GM11168 (cell line): ENCODE measurements around the gene PBRM1.

Experiments
- in situ Hi-C: fragments of 300-500 bp; cut with MboI; formaldehyde crosslinking; loops from one replicate; pipeline ENCODE4 v1.12.0; 2022; ENCODE audit warnings: low sequenced_read_pairs; ENCODE audit not compliant: unreplicated experiment

PBRM1 gene

DNA sequence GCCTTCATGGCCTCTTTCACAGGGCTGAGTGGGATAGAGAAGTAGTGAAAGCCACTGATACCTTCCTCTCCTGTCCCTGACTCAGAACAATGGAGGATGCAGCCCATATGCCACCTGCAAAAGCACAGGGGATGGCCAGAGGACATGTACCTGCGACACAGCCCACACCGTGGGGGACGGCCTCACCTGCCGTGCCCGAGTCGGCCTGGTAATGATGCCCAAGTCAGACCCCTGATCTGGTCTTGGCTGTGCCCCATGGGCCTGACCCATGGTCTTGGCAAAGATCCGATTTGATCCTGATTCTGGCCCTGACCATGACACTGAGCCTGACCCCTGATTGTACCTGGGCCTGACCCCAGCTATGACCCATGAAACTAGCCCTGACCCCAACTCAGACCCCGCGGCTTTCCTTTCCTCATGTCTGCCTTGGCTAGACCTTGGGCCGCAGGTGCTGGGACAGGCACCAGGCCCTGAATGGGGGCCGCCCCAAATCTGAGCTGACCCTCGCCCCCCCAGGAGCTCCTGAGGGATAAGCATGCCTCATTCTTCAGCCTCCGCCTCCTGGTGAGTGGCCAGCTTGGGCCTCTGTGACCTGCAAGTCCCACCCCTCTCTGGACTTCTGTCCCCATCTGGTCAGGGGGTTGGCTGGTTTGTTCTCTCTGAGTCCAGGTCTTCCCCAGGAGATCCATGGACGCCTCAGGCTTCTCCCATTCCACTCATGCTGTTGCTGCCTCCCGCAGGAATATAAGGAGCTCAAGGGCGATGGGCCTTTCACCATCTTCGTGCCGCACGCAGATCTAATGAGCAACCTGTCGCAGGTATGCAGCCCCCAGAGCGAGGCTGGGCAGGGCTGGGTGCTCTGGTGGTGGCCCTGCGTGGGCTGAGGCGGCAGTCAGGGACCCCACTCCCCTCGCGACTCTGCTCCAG, 167.7 kb downstream of the PBRM1 start:
- in situ Hi-C loops, result no loop called here

DNA sequence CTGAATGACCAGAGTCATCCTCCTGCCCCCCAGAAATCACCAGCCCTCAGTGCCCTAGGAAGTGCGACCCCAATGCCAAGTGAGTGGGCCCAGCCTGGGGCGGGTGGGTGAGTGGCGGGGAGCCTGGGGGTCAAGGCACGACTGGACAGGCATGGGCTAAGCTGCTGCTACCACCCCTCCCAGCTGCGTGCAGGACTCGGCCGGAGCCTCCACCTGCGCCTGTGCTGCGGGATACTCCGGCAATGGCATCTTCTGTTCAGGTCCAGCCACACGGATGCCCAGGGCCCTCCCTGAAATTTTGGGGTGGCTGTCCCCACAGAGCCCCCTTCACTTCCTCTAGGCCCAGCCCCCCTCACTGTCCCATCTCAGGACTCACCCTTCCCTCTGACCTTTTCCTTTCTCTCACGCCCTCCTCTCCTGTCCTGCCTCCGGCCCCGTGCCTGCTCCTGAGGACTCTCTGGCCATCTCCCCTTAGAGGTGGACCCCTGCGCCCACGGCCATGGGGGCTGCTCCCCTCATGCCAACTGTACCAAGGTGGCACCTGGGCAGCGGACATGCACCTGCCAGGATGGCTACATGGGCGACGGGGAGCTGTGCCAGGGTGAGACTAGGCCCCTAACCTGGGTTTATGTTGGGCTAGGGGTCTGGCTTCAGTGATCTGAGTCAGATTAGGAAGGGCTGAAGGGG, 169.1 kb downstream of the PBRM1 start:
- in situ Hi-C loops, result no loop called here

DNA sequence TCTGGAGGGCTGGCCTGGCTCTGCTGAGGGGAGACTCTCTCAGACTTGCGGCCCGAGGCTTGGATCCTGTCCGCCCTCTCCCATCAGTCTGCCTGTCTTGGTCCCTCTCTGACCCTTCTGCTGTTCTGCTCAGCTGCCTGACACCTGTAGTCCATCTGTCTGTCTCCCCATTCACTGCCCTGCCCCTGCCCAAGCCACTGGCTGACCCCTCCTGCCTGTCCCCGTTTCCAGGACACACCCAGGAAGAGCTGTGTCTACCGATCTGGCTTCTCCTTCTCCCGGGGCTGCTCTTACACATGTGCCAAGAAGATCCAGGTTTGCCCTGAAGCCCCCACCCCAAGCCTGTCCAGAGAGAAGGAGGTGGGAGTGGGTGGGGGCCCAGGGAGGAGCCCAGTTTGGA, 170.5 kb downstream of the PBRM1 start:
- in situ Hi-C loops, result no loop called here

DNA sequence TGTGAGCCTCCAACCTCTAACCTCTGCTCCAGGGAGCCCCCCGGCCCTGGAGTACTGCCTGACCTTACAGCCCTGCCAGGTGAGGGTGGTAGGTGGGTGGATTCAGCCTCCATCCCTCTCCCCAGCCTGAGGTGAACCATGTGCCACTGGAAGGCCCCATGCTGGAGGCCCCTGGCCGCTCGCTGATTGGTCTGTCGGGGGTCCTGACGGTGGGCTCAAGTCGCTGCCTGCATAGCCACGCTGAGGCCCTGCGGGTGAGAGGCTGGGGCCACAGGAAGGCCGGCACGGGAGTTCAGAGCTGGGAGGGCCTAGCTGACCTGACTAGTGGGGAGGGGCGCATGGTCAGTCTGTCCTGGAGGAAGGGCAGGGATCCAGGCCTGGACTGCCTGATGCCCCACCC, 171.1 kb downstream of the PBRM1 start:
- in situ Hi-C loops, result no loop called here

DNA sequence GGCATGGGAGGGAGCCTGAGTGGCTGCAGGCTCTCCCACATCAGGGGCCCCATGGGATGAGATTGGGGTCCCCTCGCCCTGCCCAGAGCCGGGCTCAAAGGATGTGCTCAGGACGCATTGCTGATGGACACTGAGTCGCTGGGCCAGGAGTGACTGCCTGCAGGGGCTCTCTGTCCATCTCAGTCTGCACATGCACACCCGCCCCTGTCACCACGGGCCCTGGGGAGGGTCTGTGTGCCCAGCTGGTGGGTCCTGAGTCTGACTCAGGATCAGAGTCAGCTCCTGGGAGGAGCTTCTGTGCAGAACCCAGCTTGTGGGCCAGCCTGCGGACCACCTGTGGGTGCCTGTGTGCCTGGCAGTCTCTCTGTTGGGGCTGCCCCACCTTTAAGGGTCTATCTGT, 172.4 kb downstream of the PBRM1 start:
- in situ Hi-C loops, result no loop called here

DNA sequence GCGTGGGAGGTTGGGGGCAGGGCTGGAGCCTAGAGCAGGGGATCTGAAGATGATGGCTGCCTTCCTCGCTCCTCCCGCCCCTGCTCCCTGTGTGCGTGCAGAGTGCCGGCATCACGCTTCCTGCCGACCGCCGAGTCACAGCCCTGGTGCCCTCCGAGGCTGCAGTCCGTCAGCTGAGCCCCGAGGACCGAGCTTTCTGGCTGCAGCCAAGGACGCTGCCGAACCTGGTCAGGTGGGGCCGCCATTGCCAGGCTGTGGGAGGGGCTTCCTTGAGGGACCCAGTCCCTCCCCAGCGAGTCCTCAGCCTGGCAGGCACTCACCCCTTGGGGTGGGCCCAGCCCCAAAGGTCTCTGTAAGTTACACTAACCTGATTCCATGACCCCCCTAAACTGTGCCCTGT, 173.0 kb downstream of the PBRM1 start:
- in situ Hi-C loops, result no loop called here

DNA sequence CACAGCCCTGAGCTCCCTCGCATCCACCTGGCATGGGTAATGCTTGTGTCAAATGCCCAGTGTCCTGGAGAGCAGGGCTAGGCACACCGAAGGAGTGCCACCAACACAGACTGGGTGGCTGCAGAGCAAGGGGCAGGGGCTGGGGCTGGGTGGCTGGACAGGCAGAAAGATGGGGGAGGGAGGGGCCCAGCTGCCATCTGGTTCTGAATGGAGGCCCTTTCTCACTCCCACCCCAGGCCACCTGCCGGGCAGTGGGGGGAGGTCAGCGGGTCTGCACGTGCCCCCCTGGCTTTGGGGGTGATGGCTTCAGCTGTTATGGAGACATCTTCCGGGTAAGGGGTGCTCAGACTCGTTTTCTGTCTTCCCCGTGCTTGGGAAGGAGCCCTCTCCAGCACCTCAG, 173.6 kb downstream of the PBRM1 start:
- in situ Hi-C loops, result no loop called here

DNA sequence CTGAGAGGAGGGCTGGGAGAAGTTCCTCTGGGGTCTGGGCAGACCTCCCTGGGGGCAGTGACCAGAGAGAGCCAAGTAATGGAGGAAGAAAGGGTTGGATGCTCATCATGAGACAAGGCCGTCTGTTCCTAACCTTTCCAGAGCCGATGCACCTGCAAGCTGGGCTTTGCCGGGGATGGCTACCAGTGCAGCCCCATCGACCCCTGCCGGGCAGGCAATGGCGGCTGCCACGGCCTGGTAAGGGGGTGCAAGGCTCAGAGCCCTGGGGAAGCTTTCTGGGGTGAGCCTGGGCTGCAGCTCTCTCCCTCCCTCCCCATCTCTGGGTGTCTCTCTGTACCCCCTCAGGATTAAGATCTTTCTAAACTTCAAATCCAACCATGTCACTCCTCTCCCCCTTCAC, 174.2 kb downstream of the PBRM1 start:
- in situ Hi-C loops, result no loop called here

DNA sequence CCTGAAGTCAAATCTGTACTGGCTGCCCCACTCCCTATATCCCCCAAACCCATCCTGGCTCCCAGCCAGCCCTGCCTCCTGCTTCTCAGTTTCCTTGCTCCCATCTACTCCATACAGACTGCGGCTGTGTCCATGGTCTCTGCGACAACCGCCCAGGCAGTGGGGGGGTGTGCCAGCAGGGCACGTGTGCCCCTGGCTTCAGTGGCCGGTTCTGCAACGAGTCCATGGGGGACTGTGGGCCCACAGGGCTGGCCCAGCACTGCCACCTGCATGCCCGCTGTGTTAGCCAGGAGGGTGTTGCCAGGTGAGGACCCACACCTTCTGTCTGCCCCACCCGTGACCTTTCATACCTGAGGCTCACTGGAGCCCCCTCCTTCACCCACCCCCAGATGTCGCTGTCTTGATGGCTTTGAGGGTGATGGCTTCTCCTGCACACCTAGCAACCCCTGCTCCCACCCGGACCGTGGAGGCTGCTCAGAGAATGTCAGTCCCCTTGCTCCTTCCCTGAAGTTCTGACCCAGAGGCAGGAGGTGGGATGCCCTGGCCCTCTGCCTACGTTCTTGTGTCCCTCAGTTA, 175.9 kb downstream of the PBRM1 start:
- in situ Hi-C loops, result no loop called here

DNA sequence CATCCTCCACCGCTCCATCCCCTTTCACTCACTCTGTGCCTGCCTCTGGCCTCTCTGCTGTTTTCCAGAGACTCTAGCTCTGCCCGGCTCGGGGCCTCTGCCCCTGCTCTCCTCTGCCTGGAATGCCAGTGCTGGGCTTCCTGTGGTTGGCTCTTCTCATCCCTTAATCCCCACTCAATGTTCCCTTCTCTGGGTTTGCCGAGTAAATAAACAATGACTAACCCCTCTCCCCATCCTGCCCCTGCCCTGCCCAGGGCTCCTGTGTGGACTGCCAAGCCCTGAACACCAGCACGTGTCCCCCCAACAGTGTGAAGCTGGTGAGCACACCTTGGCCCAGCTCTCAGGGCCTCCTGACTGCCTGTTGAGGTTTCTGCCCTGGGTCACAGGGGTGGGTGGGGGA, 178.4 kb downstream of the PBRM1 start:
- in situ Hi-C loops, result no loop called here

DNA sequence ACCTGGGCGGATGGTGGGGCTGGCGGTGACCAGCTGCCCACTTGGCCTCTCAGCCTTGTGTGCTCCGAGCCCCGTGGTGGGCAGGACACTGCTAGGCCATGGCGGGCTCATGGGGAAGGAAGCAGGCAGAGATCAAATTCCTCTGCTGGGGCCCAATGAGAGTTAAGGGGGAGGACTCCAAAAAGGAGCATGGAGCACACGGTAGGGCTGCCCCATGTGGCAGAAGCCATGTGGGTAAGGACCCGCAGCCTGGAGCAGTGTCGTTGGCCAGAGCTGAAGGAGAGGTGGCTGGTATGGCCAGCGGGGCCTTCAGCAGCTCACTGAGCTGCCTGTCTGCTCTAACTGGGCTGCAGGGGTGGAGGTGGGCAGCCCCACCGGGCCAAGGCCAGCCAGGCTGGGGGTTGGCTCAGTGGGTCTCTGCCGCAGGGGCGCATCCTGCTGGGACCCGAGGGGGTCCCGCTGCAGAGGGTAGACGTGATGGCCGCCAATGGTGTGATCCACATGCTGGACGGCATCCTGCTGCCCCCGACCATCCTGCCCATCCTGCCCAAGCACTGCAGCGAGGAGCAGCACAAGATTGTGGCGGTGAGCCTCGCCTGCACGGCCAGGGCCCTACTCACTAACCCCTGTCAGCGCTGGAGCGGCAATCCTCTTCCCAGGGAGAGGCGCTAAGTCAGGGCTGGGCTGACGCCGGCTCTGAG, 179.3 kb downstream of the PBRM1 start:
- in situ Hi-C loops, result no loop called here

DNA sequence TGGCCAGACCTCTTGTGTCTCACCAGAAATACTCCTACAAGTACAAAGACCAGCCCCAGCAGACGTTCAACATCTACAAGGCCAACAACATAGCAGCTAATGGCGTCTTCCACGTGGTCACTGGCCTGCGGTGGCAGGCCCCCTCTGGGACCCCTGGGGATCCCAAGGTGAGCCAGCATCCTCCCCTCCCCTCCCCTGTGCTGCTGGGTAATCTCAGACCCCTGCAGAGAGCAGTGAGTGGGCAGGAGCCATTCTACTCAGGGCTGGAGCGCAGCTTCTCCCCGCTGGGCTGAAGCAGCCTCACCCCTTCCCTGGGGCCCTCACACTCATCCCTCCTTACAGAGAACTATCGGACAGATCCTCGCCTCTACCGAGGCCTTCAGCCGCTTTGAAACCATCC, 180.7 kb downstream of the PBRM1 start:
- in situ Hi-C loops, result no loop called here

DNA sequence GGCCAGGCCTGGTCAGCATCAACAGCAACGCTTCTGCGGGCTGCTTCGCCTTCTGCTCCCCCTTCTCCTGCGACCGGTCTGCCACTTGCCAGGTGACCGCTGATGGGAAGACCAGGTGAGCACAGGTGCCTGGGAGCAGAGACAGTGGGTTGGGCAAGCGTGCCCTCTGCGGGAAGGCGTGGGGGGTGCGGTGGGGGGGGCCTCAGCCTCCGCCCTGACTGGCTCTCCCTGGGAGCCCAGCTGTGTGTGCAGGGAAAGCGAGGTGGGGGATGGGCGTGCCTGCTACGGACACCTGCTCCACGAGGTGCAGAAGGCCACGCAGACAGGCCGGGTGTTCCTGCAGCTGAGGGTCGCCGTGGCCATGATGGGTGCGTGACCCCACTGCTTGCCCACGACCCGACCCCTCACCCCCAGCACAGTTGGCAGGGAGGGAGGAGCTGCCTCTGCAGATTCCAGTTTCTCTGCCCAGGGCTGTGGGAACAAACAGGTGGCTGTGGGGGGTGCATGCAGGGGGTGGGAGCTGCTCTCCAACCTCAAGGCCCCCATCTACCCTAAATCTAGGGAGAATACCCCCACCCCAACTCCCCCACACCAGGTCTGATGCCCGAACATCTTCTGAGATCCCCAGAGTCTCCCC, 181.8 kb downstream of the PBRM1 start:
- in situ Hi-C loops, result no loop called here

DNA sequence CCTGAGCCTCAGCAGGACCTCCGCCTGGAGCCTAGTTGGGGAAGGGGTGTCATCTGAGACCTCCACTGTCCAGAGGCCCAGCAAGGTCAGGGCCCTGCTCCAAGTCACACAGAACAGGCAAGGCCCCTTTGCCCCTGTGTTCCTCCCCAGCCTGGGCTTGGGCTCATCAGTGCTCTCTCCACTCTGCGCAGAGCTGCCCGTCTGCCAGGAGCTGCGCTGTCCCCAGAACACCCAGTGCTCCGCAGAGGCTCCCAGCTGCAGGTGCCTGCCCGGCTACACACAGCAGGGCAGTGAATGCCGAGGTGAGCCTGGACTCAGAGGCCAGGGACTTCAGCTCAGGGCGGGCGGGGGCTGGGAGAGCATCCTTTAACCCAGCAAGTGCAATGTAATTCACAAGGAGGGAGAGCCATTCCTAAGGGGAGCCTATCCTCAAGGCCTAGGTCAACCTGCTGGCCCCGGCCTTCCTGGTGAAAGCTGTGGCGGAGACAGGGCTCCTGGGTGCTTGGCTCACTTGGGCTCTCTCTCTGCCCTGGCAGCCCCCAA, 182.8 kb downstream of the PBRM1 start:
- in situ Hi-C loops, result no loop called here

DNA sequence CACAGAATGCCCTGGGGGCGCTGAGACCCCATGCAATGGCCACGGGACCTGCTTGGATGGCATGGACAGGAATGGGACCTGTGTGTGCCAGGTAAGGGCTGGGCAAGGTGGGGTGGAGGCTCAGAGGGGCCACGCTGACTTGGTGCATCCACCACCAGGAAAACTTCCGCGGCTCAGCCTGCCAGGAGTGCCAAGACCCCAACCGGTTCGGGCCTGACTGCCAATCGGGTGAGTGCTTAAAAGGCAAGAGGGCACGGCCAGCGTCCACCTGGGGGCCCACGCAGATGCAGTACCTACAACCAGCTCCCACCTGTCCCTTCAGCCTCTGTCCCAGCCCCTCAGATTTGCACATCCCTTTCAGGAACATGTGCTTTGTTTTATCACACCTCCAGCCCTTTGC, 183.7 kb downstream of the PBRM1 start:
- in situ Hi-C loops, result no loop called here

DNA sequence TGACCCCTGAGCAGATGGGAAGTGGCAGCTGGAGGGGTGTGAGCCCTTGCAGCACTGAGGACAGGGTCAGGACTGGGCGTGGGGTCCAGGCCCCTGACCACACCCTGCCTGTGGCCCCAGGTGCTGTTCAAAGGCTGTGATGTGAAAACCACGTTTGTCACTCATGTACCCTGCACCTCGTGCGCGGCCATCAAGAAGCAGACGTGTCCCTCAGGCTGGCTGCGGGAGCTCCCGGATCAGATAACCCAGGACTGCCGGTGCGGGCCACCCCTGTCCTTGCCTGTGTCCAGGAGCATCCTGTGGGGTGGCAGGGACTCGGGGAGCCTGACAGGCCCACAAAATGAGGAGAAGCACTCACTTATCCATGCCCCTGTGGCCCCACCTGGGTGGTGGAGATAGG, 184.7 kb downstream of the PBRM1 start:
- in situ Hi-C loops, result no loop called here

DNA sequence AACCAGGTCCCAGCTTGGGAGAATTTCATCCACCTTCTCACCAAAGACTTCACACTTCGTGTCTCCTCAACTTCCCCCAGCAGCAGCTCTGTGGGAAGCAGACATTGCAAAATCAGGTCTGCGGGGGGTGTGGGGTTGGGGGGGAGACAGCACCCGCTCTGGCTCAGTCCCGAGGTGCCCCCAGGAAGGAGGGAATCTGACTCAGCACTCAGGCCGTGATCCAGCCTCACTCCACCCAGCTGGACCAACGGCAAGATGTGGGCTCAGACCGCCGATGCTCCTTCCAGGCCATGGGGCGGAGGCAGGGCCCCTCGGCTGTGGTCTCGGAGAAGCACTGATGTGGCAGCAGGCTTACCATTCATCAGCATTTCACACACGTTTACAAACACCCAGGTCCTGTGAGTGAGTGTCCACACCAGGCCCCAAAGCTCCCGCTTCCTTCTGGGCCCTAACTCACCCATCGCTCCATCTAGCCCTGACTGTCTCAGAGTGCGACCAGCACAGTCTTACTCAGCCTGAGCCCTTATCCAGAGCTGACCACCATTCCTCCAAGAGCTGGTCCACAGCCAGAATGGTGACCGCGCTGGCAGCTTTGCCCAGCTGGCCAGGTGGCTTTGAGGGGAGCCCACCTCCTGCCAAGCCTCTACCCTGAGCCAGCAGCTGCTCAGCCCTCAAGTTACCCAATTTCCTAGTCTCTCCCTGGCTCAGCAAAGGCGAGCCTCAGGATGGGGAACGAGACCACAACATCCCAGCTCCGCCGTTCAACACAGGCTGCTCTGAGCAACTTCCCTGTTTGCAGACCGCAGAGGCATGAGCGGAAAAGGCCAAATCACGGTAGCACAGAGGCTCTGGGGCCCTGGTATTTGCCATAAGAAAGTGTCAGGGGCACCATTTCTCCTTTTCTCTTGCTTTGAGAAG, 187.3 kb downstream of the PBRM1 start:
- in situ Hi-C loops, result no loop called here

DNA sequence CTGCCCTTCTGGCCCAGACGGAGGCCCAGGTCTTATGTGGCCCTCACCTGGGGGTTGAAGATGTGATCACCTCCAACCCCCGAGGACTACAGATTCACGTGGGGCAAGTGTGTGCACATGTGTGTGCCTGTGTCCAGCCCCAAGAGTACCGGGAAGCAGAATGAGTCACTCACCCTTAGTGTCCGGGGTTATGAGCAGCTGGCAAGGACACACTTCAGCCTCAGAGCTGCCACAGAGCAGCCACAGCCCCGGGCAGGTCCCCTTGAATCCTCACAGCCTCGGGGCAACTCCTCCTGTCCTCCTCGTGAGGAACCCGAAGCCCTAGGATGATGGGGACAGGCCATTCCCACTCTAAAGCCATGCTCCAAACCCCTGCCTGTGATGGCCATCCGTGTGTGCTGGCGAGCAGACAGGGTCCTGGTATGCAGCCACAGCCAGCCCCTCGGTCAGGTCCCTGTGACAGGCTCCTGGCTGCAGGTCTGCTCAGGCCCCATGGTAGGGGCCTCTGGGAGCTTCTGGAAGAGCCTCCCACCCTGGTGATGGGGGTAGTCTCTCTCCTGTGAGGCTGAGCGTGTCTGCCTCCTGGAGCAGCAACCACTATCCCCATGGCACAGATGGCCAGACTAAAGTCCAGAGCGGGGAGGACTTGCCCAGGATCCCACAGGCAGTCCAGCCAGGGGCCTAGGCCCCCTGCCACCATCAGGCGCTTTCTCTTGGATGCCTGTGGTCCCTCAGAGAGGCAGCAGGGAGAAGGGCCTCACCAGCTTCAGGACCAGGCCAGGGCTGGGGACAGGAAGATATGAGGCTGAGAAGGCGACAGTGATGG, 189.7 kb downstream of the PBRM1 start:
- in situ Hi-C loops, result no loop called here
